Measurements from ENCODE around the gene AGPAT3. TPM values are rescaled to one million over a fixed set of nuclear protein-coding genes. Genes with fewer than 3 reads are reported as not detected.
"Not testable (repeated sequence)": the region's sequence is repeated elsewhere in the genome, so short reads cannot be mapped to it uniquely, and the experiment has no call there.

The AGPAT3 gene
- polyA plus RNA-seq, 2 of the 4 experiments (the other 2 are of a cell fraction) = 18.2 to 20.3 TPM

DNA sequence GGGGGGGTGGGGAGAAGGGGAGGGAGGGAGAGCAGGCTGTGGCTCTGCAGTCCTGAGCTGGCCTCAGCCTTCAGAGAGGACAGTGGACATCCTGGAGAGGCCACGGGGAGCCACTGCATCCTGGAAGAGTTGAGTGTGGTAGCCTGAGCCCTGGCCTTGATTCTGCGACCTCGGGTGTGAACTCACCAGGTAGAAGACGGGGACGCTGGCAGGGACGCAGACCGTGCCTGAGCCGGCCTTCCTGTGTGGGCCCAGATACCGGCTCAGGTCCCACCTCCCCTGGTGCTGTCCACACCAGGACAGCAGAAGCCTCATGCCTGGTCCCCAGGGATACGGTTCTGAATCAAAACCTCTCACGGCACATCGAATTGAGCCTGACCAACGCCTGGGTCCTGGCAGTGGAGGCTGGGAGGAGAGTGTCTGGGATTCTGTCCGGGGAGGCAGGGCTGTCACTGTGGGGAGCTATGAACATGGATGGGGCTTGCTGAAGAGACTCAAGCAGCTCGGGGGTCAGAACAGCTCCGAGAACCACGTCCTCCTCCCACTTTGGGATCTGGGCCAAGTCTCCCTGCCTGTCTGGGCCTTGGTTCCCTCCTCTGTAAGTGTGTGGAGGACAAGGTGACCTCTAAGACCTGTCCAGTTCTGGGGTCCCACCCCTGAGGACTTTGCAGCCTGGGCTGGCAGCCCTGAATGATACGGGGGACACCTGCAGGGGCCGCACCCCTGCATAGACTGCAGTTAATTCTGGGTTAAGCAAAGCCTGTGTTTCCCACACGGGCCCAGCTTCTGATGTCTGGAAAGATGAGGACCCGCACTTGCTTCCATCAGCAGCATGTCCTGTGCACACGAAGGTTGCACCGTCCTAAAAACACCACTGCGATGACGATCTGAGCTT, 45.3 kb upstream of the AGPAT3 start:
- Histone ChIP-seq H3K27ac (no peak overlapping the region), H3K4me1 (peaks cover 5% of the 10 kb centered on the region; the same call in 1 of the 3 replicates), H3K9me3 (no peaks in the 10 kb centered on the region), H3K4me3 (no peak overlapping the region), H3K4me2 (no peak overlapping the region)
- POLR2A ChIA-PET = no interaction called here
- FAIRE-seq = no peak
- 89% methylated on average over 23 of the region's 25 CpGs for WGBS (ENCODE audit: missing lambda C conversion rate)
- DNase-seq (ENCODE audit: low read depth in 1 of 2, low spot score in 1 of 2) = no peak
- CTCF ChIA-PET = interaction anchor here (0.6 to 2.1 kb wide), 3 partner anchors 9 to 156 kb away, joined by 3 to 6 read pairs (median 4); no protein-coding TSS in a partner anchor
- ATAC-seq = no peak
- TF ChIP-seq, protein P1, sequence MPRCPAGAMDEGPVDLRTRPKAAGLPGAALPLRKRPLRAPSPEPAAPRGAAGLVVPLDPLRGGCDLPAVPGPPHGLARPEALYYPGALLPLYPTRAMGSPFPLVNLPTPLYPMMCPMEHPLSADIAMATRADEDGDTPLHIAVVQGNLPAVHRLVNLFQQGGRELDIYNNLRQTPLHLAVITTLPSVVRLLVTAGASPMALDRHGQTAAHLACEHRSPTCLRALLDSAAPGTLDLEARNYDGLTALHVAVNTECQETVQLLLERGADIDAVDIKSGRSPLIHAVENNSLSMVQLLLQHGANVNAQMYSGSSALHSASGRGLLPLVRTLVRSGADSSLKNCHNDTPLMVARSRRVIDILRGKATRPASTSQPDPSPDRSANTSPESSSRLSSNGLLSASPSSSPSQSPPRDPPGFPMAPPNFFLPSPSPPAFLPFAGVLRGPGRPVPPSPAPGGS (IDR thresholded peaks at IDR 0.05) = no peak
- TF ChIP-seq ZNF302 (CRISPR knock-in tag; IDR thresholded peaks at IDR 0.05) = no peak
- TF ChIP-seq ESRRA (IDR thresholded peaks at IDR 0.05; ENCODE audit: borderline replicate concordance, low read length) = no peak
- no peak for TF ChIP-seq MAZ (IDR thresholded peaks at IDR 0.05; ENCODE audit: borderline replicate concordance, low read depth, low read length)
- TF ChIP-seq, protein P2, sequence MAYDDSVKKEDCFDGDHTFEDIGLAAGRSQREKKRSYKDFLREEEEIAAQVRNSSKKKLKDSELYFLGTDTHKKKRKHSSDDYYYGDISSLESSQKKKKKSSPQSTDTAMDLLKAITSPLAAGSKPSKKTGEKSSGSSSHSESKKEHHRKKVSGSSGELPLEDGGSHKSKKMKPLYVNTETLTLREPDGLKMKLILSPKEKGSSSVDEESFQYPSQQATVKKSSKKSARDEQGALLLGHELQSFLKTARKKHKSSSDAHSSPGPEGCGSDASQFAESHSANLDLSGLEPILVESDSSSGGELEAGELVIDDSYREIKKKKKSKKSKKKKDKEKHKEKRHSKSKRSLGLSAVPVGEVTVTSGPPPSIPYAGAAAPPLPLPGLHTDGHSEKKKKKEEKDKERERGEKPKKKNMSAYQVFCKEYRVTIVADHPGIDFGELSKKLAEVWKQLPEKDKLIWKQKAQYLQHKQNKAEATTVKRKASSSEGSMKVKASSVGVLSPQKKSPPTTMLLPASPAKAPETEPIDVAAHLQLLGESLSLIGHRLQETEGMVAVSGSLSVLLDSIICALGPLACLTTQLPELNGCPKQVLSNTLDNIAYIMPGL (CRISPR knock-in tag; IDR thresholded peaks at IDR 0.05; ENCODE audit: borderline replicate concordance) = no peak
- no peak for TF ChIP-seq HDAC2 (IDR thresholded peaks at IDR 0.05)
- TF ChIP-seq, protein P3, sequence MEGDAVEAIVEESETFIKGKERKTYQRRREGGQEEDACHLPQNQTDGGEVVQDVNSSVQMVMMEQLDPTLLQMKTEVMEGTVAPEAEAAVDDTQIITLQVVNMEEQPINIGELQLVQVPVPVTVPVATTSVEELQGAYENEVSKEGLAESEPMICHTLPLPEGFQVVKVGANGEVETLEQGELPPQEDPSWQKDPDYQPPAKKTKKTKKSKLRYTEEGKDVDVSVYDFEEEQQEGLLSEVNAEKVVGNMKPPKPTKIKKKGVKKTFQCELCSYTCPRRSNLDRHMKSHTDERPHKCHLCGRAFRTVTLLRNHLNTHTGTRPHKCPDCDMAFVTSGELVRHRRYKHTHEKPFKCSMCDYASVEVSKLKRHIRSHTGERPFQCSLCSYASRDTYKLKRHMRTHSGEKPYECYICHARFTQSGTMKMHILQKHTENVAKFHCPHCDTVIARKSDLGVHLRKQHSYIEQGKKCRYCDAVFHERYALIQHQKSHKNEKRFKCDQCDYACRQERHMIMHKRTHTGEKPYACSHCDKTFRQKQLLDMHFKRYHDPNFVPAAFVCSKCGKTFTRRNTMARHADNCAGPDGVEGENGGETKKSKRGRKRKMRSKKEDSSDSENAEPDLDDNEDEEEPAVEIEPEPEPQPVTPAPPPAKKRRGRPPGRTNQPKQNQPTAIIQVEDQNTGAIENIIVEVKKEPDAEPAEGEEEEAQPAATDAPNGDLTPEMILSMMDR (IDR thresholded peaks at IDR 0.05) = no peak
- TF ChIP-seq FOSL2 (IDR thresholded peaks at IDR 0.05) = no peak
- no peak for TF ChIP-seq FOSL2 (CRISPR knock-in tag; IDR thresholded peaks at IDR 0.05)
- TF ChIP-seq, protein P4, sequence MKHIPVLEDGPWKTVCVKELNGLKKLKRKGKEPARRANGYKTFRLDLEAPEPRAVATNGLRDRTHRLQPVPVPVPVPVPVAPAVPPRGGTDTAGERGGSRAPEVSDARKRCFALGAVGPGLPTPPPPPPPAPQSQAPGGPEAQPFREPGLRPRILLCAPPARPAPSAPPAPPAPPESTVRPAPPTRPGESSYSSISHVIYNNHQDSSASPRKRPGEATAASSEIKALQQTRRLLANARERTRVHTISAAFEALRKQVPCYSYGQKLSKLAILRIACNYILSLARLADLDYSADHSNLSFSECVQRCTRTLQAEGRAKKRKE (CRISPR knock-in tag; IDR thresholded peaks at IDR 0.05; ENCODE audit: low read depth) = no peak
- TF ChIP-seq SREBF2 (IDR thresholded peaks at IDR 0.05) = no peak
- TF ChIP-seq POLR2AphosphoS2 (conservative IDR thresholded peaks at IDR 0.05; ENCODE audit: low read length) = no peak
- TF ChIP-seq, protein P5, sequence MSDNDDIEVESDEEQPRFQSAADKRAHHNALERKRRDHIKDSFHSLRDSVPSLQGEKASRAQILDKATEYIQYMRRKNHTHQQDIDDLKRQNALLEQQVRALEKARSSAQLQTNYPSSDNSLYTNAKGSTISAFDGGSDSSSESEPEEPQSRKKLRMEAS (IDR thresholded peaks at IDR 0.05) = no peak
- TF ChIP-seq NPAS2 (CRISPR knock-in tag; IDR thresholded peaks at IDR 0.05; ENCODE audit: borderline replicate concordance) = no peak
- no peak for TF ChIP-seq HOXA7 (CRISPR knock-in tag; IDR thresholded peaks at IDR 0.05)
- no peak for TF ChIP-seq FOXS1 (CRISPR knock-in tag; IDR thresholded peaks at IDR 0.05)
- no peak for TF ChIP-seq RARB (CRISPR knock-in tag; IDR thresholded peaks at IDR 0.05)
- no peak for TF ChIP-seq PHF8 (IDR thresholded peaks at IDR 0.05; ENCODE audit: borderline replicate concordance, low read depth)

DNA sequence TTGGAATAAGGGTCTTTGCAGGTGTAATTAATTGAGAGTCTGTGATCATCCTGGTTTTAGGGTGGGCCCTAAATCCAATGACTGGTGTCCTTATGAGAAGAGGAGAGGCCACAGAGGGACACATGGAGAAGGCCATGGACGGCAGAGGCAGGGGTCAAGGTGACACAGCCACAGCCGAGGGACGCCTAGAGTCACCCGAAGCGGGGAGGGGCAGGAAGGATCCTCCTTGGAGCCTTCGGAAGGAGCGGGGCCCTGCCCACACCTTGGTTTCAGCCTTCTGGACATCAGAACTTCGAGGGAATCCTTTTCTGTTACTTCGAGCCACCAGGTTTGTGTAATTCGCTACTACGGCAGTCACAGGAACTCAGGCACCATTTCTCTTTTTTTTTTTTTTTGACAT, 44.6 kb upstream of the AGPAT3 start:
- CTCF ChIA-PET = interaction anchor here (1.0 to 2.1 kb wide), 2 partner anchors 9 to 155 kb away, joined by 3 to 6 read pairs; no protein-coding TSS in a partner anchor
- H3K27ac ChIP-seq = no peak overlapping the region
- no peaks in the 10 kb centered on the region for H3K9me3 ChIP-seq
- POLR2A ChIA-PET = no interaction called here
- FAIRE-seq = no peak
- no peak overlapping the region for H3K4me2 ChIP-seq
- H3K4me3 ChIP-seq = no peak overlapping the region
- ATAC-seq = no peak
- peaks cover 5% of the 10 kb centered on the region; the same call in 1 of the 3 replicates for H3K4me1 ChIP-seq
- no peak for DNase-seq (ENCODE audit: low read depth in 1 of 2, low spot score in 1 of 2)
- 73% methylated on average over 11 of the region's 11 CpGs for WGBS (ENCODE audit: missing lambda C conversion rate)
- TF ChIP-seq PHF8 (IDR thresholded peaks at IDR 0.05; ENCODE audit: borderline replicate concordance, low read depth) (no peak), NR3C1 (IDR thresholded peaks at IDR 0.05) (no peak), ZC3H11A (IDR thresholded peaks at IDR 0.05) (no peak), TFCP2L1 (CRISPR knock-in tag; IDR thresholded peaks at IDR 0.05) (no peak), KDM1A (IDR thresholded peaks at IDR 0.05; ENCODE audit: low read depth) (no peak), RFX5 (IDR thresholded peaks at IDR 0.05) (no peak), HOXB13 (CRISPR knock-in tag; IDR thresholded peaks at IDR 0.05; ENCODE audit: low read depth) (no peak), CBX2 (IDR thresholded peaks at IDR 0.05; ENCODE audit: borderline replicate concordance, low read depth) (no peak)
- TF ChIP-seq, protein P6, sequence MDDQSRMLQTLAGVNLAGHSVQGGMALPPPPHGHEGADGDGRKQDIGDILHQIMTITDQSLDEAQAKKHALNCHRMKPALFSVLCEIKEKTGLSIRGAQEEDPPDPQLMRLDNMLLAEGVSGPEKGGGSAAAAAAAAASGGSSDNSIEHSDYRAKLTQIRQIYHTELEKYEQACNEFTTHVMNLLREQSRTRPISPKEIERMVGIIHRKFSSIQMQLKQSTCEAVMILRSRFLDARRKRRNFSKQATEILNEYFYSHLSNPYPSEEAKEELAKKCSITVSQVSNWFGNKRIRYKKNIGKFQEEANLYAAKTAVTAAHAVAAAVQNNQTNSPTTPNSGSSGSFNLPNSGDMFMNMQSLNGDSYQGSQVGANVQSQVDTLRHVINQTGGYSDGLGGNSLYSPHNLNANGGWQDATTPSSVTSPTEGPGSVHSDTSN (IDR thresholded peaks at IDR 0.05) = no peak
- TF ChIP-seq, protein P7, sequence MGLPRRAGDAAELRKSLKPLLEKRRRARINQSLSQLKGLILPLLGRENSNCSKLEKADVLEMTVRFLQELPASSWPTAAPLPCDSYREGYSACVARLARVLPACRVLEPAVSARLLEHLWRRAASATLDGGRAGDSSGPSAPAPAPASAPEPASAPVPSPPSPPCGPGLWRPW (IDR thresholded peaks at IDR 0.05) = no peak

DNA sequence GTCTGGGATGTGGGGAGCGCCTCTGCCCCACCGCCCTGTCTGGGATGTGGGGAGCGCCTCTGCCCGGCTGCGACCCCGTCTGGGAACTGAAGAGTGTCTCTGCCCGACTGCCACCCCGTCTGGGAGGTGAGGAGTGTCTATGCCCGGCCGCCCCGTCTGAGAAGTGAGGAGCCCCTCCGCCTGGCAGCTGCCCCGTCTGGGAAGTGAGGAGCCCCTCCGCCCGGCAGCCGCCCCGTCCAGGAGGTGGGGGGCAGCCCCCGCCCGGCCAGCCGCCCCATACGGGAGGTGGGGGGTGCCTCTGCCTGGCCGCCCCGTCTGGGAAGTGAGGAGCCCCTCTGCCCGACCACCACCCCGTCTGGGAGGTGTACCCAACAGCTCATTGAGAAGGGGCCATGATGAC, 42.9 kb upstream of the AGPAT3 start:
- H3K4me2 ChIP-seq; H3K4me1 ChIP-seq; POLR2A ChIA-PET; H3K4me3 ChIP-seq; H3K27ac ChIP-seq; ATAC-seq; DNase-seq (ENCODE audit: low read depth in 1 of 2, low spot score in 1 of 2); H3K9me3 ChIP-seq; CTCF ChIA-PET; FAIRE-seq: not testable (repeated sequence)
- whole genome bisulfite sequencing (ENCODE audit: missing lambda C conversion rate) = 74% methylated on average over 4 of the region's 25 CpGs
